22Rv1 (cell line): ENCODE measurements around the gene SELENOM.
"Not testable (repeated sequence)": the region's sequence is repeated elsewhere in the genome, so short reads cannot be mapped to it uniquely, and the experiment has no call there.

Experiments used
- H3K27ac ChIP-seq: fragments of 450-650 bp; 2 replicates; pipeline ENCODE4 v1.5.1; 2017
- CTCF ChIP-seq: fragments of 450-650 bp; IDR thresholded peaks from 2 replicates; pipeline ENCODE4 v1.5.1; 2017; ENCODE audit warnings: mild to moderate bottlenecking
- ZFX ChIP-seq: fragments of 450-650 bp; IDR thresholded peaks from 2 replicates; pipeline ENCODE4 v1.6.1; 2017; ENCODE audit warnings: antibody characterized with exemption, borderline replicate concordance

SELENOM gene

GRCh38 chr22:31064369-31064768 is 43.0 kb downstream of the SELENOM start:
- H3K27ac ChIP-seq = peak overlapping the region; percentile 83
- TF ChIP-seq ZFX (no peak), CTCF (no peak)

GRCh38 chr22:31062566-31063230 is 44.7 kb downstream of the SELENOM start:
- TF ChIP-seq ZFX (no peak), CTCF (no peak)
- H3K27ac ChIP-seq = peak overlapping the region; percentile 83

DNA sequence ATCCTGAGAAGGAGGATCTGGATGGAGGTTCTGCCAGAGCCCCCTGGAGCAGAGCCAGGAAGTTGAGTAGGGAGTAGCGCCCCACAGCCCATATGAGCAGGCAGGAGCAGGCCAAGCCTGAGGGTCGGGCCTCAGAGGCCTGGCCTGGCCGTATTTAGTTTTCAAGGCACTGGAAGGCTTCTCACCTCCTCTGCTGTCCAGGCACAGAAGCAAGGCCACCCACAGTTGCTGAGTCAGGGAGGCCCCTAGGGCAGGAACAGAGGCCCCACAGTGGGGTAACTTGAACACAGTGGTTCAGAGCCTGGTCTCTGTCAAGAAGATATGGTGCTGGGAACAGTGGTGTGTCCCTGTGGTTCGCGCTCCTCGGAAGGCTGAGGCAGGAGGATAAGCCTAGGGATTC is 47.7 kb downstream of the SELENOM start:
- H3K27ac ChIP-seq = not testable (repeated sequence)

- no peak for TF ChIP-seq CTCF
- no peak overlapping the region for H3K27ac ChIP-seq
Observed at GRCh38 chr22:31056986-31057599, 50.3 kb downstream of the SELENOM start.

DNA sequence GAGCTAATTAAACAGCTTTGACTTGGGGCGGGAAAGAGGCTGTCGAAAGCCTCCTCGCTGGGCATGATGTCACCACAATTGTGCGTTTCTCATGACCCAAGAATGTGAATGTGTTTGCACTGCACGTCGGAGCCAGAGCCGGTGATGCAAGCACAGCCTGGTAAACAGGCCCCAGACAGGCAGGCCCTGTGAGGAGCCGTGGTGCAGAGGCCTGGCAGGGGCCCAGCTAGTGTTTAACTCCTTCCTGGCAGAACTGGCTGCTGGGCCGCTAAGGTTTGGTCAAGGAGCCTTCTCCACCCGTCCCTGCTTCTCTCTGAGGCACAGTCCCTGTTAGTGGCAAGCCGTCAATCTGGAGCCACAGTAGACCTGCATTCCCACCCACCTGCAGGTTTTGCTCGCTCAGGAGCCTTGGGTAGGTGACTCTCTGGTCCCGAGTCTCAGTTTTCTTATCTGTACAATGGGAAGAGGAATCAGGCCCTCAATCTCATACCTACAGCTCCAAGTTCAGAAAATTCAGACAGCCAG is 51.7 kb downstream of the SELENOM start:
- peak overlapping the region; percentile 71 for H3K27ac ChIP-seq
- TF ChIP-seq ZFX (no peak), CTCF (no peak)

DNA sequence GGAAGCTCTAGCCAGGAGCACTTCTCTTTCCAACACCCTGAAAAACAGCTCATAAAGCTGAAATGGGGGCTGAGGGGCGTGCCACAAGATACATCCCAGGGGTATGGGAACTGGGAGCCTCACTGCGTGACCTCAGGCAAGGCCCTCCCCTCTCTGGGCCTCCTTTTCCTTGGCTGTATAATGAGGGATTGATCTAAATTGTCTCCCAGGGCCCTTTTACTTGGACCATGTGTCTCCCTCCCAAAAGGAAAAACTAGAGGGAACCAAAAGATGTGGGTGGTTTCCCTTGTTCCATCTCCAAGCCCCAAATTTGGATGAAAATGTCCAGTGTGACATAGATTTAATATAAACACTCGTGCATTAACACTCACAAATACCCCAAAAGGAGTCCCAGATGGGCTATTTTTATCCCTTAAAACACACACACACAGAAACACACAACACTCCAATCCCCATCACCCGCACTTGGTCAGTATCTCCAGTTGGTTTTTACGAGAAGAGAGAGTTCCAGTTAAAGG is 52.2 kb downstream of the SELENOM start:
- H3K27ac ChIP-seq = peak overlapping the region; percentile 71
- TF ChIP-seq ZFX (no peak), CTCF (no peak)
